GM19468 (cell line): Measurements from ENCODE around the gene FRS2.
"Not testable (repeated sequence)": the region's sequence is repeated elsewhere in the genome, so short reads cannot be mapped to it uniquely, and the experiment has no call there.

Source experiments
- ATAC-seq: cut with Tn5 transposase; IDR thresholded peaks from one replicate; pipeline ENCODE4 v1.9.1; 2021; ENCODE audit warnings: mild to moderate bottlenecking, moderate library complexity, moderate number of reproducible peaks; ENCODE audit not compliant: unreplicated experiment; ENCODE audit errors: extremely low read depth

Gene FRS2

GRCh38 chr12:69570000-69570516 is 99.9 kb downstream of the FRS2 start:
- no peak for ATAC-seq

GRCh38 chr12:69570545-69571399 is 100.6 kb downstream of the FRS2 start:
- ATAC-seq = no peak

- no peak for ATAC-seq
Measured at GRCh38 chr12:69575346-69575745, 105.2 kb downstream of the FRS2 start.

GRCh38 chr12:69578283-69578682 is 108.1 kb downstream of the FRS2 start:
- no peak for ATAC-seq

DNA sequence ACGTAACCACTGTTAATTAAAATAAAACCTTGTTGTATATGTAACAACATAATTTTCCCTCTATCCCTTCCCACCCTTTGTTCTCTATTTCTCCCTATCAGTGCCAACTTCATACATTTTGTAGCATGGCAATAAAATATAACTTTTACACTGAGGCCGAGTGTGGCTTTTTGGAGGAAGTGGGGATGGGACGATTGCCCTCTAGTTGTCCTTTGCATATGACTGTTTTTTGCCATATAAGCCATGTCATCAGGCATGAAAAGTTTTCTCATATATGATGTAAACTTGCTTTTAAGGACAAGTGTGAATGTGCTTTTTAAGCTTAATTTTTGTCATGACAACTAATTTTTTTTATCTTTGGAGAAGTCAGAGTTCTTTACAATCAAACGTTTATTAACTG is 108.8 kb downstream of the FRS2 start:
- no peak for ATAC-seq

- no peak for ATAC-seq
Measured at GRCh38 chr12:69580074-69580473, 109.9 kb downstream of the FRS2 start.

- no peak for ATAC-seq
Measured at GRCh38 chr12:69583203-69583602, 113.0 kb downstream of the FRS2 start.

DNA sequence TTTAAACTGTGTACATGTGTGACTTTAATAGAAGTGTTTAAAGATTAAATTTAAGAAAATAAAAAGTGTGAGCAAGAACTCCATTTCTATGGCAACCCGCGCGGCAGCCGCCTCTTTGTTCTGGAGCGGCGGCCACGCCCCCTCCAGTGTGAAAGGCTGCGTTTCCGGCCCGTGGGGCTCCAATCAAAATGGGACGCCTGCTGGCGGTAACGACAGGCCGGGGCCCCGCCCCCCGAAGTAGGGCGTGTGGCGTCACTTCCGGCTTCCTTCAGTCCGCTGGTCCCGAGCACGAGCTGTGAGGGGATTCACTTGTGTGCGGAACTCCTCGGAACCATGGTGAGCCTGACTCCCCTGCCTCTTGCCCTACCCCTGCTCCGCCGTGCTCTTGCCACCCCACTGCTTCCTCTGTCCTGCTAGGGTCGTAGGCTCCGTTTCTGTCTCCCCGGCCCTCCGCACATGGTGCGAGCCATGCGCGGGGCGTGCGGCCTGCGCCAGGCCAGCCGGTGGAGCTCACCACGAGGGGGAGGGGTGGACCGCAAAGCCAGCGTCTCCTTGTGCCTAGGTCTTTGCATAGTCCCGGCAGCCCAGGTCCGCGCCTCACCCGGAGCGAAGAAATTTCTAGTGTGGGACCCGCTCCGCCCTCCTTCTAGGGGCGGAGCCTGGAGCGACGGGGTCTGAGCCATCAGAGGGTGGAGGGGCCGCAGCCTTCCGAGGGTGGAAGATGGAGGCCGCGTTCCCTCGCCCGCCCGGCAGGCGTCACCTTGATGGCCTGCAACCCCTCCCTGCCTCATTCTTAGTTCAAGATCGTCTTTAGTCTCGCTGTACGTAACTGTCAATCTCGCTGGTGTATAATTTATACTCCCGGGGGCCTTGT is 115.2 kb downstream of the FRS2 start, which contains the start of gene CCT2:
CCT2 (plus strand) TSS at position 271 of the 874 bp plus-strand sequence; CDS start at position 334, 63 bp downstream.
- peak; percentile 92 for ATAC-seq

DNA sequence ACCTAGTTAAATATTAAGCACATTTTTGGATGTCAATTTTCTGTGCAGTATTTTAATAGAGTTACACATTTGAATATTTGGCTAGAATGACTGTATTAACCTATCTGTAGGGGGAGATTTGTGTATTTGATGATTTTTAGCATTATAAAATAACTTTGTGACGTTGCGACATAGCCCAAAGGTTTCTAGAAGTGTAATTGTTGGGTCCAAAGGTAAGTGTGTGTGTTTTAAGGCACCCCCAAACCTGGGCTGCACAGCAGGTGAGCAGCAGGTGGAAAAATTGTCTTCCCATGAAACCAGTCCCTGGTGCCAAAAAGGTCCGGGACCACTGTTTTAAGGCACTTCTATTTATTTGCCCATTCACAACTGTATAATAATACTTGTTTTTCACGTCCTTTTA is 118.3 kb downstream of the FRS2 start:
- ATAC-seq = no peak

DNA sequence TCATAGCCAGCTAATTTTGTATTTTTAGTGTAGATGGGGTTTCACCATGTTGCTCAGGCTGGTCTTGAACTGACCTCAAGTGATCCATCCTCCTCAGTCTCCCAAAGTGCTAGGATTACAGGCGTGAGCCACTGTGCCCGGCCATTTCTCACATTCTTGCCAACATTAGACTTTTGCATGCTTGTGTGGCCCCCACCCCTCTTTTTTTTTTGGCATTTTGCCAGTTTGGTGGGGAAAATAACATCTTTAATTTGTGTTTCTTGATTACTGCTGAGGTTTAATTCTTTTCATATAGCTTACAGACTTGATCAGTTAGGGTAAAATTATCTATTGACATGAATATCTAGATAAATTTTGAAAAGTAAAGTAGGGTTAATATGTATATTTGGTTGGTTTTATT is 118.9 kb downstream of the FRS2 start:
- ATAC-seq = no peak

DNA sequence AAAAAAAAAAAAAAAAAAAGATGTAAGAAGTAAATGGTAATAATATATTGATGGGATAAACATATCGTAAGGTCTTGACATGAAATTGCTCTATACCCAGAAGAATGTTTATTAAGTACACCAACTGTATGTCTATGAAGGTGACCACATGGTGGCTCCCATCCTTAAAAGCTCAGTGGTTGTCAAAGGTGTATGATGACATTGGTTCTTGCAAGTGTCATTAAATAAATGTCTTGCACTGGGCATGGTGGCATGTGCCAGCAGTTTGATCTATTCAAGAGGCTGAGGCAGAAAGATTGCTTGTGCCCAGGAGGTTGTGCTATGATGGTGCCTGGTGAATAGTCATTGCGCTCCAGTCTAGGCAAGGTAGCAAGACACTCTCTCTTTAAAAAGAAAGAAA is 125.5 kb downstream of the FRS2 start:
- ATAC-seq = no peak

- ATAC-seq = no peak
Measured at GRCh38 chr12:69598174-69598753, 128.1 kb downstream of the FRS2 start.

- no peak for ATAC-seq
Measured at GRCh38 chr12:69600804-69601203, 130.6 kb downstream of the FRS2 start.

DNA sequence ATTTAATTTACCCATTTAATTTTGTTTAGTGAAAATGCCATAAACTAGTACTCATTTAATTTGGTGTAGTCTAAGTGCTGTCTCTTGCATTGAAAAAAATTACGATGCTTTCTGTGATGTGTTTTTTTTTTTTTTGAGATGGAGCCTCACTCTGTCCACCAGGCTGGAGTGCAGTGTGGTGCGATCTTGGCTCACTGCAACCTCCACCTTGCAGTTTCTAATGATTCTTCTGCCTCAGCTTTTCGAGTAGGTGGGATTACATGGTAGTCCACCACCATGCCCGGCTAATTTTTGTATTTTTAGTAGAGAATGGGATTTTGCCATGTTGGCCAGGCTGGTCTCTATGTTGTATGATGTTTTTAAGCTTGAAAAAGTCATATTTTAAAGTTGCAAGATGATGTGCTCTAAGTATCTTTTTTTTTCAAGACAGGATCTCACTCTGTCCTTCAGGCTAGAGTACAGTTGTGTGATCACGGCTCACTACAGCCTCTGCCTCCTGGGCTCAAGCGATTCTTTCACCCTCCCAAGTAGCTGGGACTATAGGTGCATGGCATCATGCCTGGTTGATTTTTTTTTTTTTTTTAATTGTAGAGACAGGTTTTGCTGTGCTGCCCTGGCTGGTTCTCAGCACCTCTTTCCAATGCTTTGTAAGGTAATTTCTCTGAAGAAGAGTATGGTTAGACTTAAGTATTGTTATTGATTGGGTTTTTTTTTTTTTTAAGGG is 131.9 kb downstream of the FRS2 start:
- no peak for ATAC-seq

GRCh38 chr12:69602954-69603353 is 132.8 kb downstream of the FRS2 start:
- ATAC-seq = no peak

DNA sequence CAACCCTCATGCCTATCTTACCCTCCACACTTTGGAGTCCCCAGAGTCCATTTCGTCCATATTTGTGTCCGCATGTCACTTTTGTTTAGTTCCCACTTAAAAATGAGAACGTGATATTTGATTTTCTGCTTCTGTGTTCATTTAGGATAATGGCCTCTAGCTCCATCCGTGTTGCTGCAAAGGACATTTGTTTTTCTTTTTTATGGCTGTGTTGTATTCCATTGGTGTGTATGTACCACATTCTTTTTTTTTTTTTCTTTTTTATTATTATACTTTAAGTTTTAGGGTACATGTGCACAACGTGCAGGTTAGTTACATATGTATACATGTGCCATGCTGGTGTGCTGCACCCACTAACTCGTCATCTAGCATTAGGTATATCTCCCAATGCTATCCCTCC is 133.4 kb downstream of the FRS2 start:
- not testable (repeated sequence) for ATAC-seq

- not testable (repeated sequence) for ATAC-seq
Measured at GRCh38 chr12:69604275-69604674, 134.1 kb downstream of the FRS2 start.

- no peak for ATAC-seq
Measured at GRCh38 chr12:69608114-69608513, 137.9 kb downstream of the FRS2 start.

GRCh38 chr12:69610126-69610525 is 139.9 kb downstream of the FRS2 start:
- ATAC-seq = no peak

DNA sequence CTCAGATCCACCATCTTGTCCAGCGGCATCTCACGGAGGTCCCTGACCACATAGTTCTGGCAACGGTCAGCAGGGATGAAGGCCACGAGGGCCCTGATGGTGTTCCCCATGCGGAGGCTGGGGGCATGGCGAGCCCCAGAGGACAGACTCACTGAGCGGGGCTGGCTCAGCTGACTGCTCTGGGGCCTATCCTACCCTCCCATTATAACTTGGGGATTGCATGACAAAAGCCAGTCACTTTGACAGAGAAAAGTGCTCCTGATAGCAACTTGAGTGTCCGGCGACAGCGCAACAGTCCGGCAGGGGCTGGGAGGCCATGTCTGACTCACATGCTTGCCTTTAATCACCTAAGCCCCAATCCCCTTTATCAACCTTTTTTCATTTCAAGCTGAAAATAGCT is 140.5 kb downstream of the FRS2 start, which contains the start of gene LRRC10:
LRRC10 (minus strand) TSS at position 179 of the 400 bp plus-strand sequence; CDS start at position 110, 69 bp downstream.
- no peak for ATAC-seq
